Esophagus mucosa (tissue), 1 donor: ENCODE results near the gene TMEM156. TPM values are rescaled to one million over a fixed set of nuclear protein-coding genes. Genes with fewer than 3 reads are reported as not detected.

Experiments used
- ATAC-seq: fragments of 200-7000 bp; cut with Tn5 transposase; one replicate; pipeline ENCODE4 v1.9.1; 2020
- total RNA-seq: library from RNA; stranded (reverse); gene quantifications from one replicate; pipeline ENCODE4 v1.2.4, GENCODE V29; 2023
- donor health status: DM: yes; HTN: yes; CAD: no.

TMEM156 gene
- total RNA-seq, 1 donor from 2014 or later, result 0.16 TPM

DNA sequence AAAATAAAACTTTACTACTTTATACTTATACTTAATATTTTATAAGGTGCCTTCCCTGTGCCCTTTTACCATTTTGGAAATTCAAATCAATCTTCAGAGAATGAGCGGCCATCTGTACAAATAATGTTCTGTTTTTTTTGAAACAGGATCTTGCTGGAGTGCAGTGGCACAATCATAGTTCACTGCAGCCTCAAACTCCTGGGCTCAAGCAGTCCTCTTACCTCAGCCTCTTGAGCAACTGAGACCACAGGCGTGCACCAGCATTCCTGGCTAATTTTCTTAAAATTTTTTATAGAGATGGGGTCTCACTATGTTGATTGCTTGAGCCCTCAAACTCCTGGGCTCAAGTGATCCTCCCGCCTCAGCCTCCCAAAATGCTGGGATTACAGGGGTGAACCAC is 111.1 kb downstream of the TMEM156 start:
- ATAC-seq, result no peak

DNA sequence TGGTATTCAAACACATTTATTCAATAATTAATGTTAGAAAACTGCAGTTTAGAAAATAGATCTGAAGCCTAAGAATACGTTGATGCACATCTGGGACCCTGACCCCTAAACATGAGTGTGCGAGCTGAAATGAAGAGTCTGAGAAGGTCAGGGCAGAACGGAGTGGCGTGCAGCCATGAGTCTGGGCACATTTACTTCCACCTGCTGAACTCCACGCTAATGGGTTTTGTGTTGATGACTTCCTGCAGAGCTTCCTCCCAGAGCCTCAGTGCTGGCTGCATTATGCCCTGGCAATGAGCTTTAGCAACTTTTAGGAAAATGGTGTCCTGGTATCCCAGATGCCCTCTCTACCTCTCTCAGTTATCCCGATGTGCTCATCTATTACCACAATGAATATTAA is 111.5 kb downstream of the TMEM156 start:
- no peak for ATAC-seq

- ATAC-seq, result no peak
Measured at GRCh38 chr4:38920186-38920585, 112.0 kb downstream of the TMEM156 start.

DNA sequence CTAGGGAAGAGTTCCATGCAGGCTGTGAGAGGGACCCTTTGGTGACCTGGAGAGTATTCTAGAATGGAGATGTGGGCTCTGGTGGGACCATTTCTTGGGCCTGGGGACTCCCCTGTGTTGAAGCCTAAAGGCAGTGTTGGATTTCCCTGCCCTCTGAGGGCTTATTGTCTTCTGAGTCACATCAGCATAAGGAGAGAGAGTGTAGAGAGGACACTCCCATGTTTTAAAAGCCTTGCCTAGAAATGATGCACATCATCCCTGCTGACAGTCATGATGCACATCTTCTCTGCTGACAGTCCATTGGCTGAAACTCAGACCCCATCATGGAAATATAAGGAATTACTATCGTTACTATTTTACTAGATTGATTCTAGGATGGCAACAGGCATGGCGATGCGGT is 112.7 kb downstream of the TMEM156 start:
- no peak for ATAC-seq

DNA sequence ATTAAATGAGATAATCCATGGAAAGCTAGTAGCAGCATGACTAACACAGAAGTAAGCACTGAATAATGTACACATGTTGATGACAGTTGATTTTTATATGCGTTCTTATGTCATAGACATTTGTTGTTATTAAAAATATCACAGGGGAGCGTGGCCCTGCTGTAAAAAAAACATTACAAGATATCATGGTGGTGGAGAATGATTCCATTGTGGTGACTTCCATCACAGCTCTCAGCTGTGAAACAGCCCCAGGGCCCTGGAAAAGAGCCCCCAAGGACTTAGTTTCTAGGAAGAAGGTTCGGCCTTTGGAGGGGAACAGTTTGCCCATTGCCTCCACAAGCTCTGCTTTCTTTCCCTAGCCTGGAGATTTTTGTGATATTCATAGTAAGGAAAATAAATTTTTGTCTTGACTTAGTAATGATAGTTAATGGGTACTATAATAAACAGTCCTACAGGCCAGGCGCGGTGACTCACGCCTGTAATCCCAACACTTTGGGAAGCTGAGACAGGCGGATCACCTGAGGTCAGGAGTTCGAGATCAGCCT is 114.7 kb downstream of the TMEM156 start:
- ATAC-seq, result no peak

Other genes starting within 250 kb of the TMEM156 start
- gene TLR10, start 249.4 kb downstream of the TMEM156 start, total RNA-seq, result 0.40 TPM
- gene TLR1, start 227.6 kb downstream of the TMEM156 start, total RNA-seq, result 2.7 TPM
- gene TLR6, start 175.6 kb downstream of the TMEM156 start, total RNA-seq, result 1.6 TPM
- 33.2 TPM for gene FAM114A1, start 164.6 kb downstream of the TMEM156 start, total RNA-seq
- 9.0 TPM for gene KLHL5, start 29.8 kb upstream of the TMEM156 start, total RNA-seq
- 9.3 TPM for gene WDR19, start 150.1 kb upstream of the TMEM156 start, total RNA-seq